Measurements from ENCODE around the gene ARL2.

Gene ARL2

GRCh38 chr11:65059523-65059922 lies 45.6 kb downstream of the ARL2 start:
- in situ Hi-C loops (cut with HindIII; ENCODE audit: low pct_unique_long_range_greater_than_20kb, low sequenced_read_pairs), result no loop called here
- TF ChIP-seq JUND (IDR thresholded peaks at IDR 0.05; ENCODE audit: low read depth), result no peak
- no peak for DNase-seq (ENCODE audit: low read depth in 1 of 2, low spot score in 1 of 2)

- no peak for TF ChIP-seq JUND (IDR thresholded peaks at IDR 0.05; ENCODE audit: low read depth)
- in situ Hi-C loops (cut with HindIII; ENCODE audit: low pct_unique_long_range_greater_than_20kb, low sequenced_read_pairs), result no loop called here
- no peak for DNase-seq (ENCODE audit: low read depth in 1 of 2, low spot score in 1 of 2)
These were observed 46.2 kb downstream of the ARL2 start for GRCh38 chr11:65059959-65060824.

GRCh38 chr11:65060913-65061408 lies 47.0 kb downstream of the ARL2 start:
- in situ Hi-C loops (cut with HindIII; ENCODE audit: low pct_unique_long_range_greater_than_20kb, low sequenced_read_pairs), result no loop called here
- DNase-seq (ENCODE audit: low read depth in 1 of 2, low spot score in 1 of 2), result peak in 1 of 2 experiments; percentile 41
- TF ChIP-seq JUND (IDR thresholded peaks at IDR 0.05; ENCODE audit: low read depth), result no peak

- no peak for DNase-seq (ENCODE audit: low read depth in 1 of 2, low spot score in 1 of 2)
- TF ChIP-seq JUND (IDR thresholded peaks at IDR 0.05; ENCODE audit: low read depth), result no peak
- in situ Hi-C loops (cut with HindIII; ENCODE audit: low pct_unique_long_range_greater_than_20kb, low sequenced_read_pairs), result no loop called here
These were observed 49.6 kb downstream of the ARL2 start for GRCh38 chr11:65063532-65063931.

GRCh38 chr11:65064847-65065240 lies 50.9 kb downstream of the ARL2 start:
- no peak for TF ChIP-seq JUND (IDR thresholded peaks at IDR 0.05; ENCODE audit: low read depth)
- in situ Hi-C loops (cut with HindIII; ENCODE audit: low pct_unique_long_range_greater_than_20kb, low sequenced_read_pairs), result no loop called here
- DNase-seq (ENCODE audit: low read depth in 1 of 2, low spot score in 1 of 2), result no peak

- no peak for DNase-seq (ENCODE audit: low read depth in 1 of 2, low spot score in 1 of 2)
- in situ Hi-C loops (cut with HindIII; ENCODE audit: low pct_unique_long_range_greater_than_20kb, low sequenced_read_pairs), result no loop called here
- TF ChIP-seq JUND (IDR thresholded peaks at IDR 0.05; ENCODE audit: low read depth), result no peak
These were observed 51.9 kb downstream of the ARL2 start for GRCh38 chr11:65065851-65066250.

GRCh38 chr11:65066315-65066714 lies 52.4 kb downstream of the ARL2 start:
- TF ChIP-seq JUND (IDR thresholded peaks at IDR 0.05; ENCODE audit: low read depth), result no peak
- DNase-seq (ENCODE audit: low read depth in 1 of 2, low spot score in 1 of 2), result no peak
- in situ Hi-C loops (cut with HindIII; ENCODE audit: low pct_unique_long_range_greater_than_20kb, low sequenced_read_pairs), result no loop called here

- no peak for TF ChIP-seq JUND (IDR thresholded peaks at IDR 0.05; ENCODE audit: low read depth)
- in situ Hi-C loops (cut with HindIII; ENCODE audit: low pct_unique_long_range_greater_than_20kb, low sequenced_read_pairs), result no loop called here
- DNase-seq (ENCODE audit: low read depth in 1 of 2, low spot score in 1 of 2), result no peak
These were observed 52.9 kb downstream of the ARL2 start for GRCh38 chr11:65066805-65067291.

GRCh38 chr11:65067446-65067845 lies 53.5 kb downstream of the ARL2 start:
- DNase-seq (ENCODE audit: low read depth in 1 of 2, low spot score in 1 of 2), result no peak
- no peak for TF ChIP-seq JUND (IDR thresholded peaks at IDR 0.05; ENCODE audit: low read depth)
- in situ Hi-C loops (cut with HindIII; ENCODE audit: low pct_unique_long_range_greater_than_20kb, low sequenced_read_pairs), result no loop called here

GRCh38 chr11:65069217-65069616 lies 55.3 kb downstream of the ARL2 start:
- TF ChIP-seq JUND (IDR thresholded peaks at IDR 0.05; ENCODE audit: low read depth), result no peak
- DNase-seq (ENCODE audit: low read depth in 1 of 2, low spot score in 1 of 2), result no peak
- in situ Hi-C loops (cut with HindIII; ENCODE audit: low pct_unique_long_range_greater_than_20kb, low sequenced_read_pairs), result no loop called here
